PFSK-1 (cell line): Measurements from ENCODE around the gene TMPRSS9.

ENCODE experiments used
- FOXP2 ChIP-seq: optimal IDR thresholded peaks from 2 replicates; pipeline ENCODE3; 2011; ENCODE audit warnings: borderline replicate concordance, control low read depth, inconsistent platforms; ENCODE audit not compliant: insufficient read depth; ENCODE audit errors: extremely low read length, extremely low read depth
- POLR2AphosphoS5 ChIP-seq: IDR thresholded peaks from 2 replicates; pipeline ENCODE4 v1.6.1; 2012; ENCODE audit warnings: low read depth, mild to moderate bottlenecking, control low read depth, low read length, moderate library complexity
- REST ChIP-seq, 2 experiments: IDR thresholded peaks; 2 replicates each; pipeline versions ENCODE4 v1.6.1 to v1.8.0; 2011 to 2012; ENCODE audit warnings: low read depth in 2 of 2, low read length in 2 of 2, control low read depth in 1 of 2, inconsistent platforms in 1 of 2, mild to moderate bottlenecking in 1 of 2, moderate library complexity in 1 of 2; ENCODE audit not compliant: insufficient read depth in 1 of 2
- SIN3A ChIP-seq: IDR thresholded peaks from 2 replicates; pipeline ENCODE4 v1.6.1; 2012; ENCODE audit warnings: mild to moderate bottlenecking, low read length, moderate library complexity, borderline replicate concordance; ENCODE audit not compliant: insufficient read depth
- TAF1 ChIP-seq: IDR thresholded peaks from 2 replicates; pipeline ENCODE4 v1.6.1; 2012; ENCODE audit warnings: low read length, control low read depth, borderline replicate concordance; ENCODE audit not compliant: insufficient read depth

Gene TMPRSS9

GRCh38 chr19:2432131-2432848, 72.2 kb downstream of the TMPRSS9 start:
- TF ChIP-seq POLR2AphosphoS5 (no peak), FOXP2 (no peak), REST (IDR thresholded peaks at IDR 0.05; ENCODE audit: insufficient read depth in 1 of 2, low read depth in 2 of 2, low read length in 2 of 2) (no peak), TAF1 (no peak), SIN3A (no peak)

DNA sequence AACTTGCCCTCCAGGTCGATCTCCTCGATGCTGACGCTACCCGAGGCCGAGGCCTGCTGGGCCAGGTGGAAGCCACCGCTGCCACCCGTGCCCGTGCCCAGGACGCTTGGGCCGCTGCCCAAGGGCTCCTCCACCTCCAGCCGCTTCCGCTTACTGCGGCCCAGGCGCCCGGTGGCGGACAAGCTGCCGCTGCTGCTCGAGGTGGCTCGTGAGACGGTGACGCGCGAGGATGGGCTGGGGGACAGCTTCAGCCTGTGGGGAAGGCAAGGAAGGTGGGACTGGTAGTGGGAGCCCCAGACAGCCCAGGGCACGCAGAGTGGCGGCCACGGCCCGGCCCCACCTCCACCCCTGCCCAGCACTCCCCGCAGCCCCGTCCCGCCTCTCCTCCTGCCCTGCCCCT, 73.8 kb downstream of the TMPRSS9 start:
- TF ChIP-seq FOXP2: no peak
- no peak for TF ChIP-seq SIN3A
- no peak for TF ChIP-seq REST (IDR thresholded peaks at IDR 0.05; ENCODE audit: insufficient read depth in 1 of 2, low read depth in 2 of 2, low read length in 2 of 2)
- no peak for TF ChIP-seq POLR2AphosphoS5
- TF ChIP-seq TAF1: no peak

DNA sequence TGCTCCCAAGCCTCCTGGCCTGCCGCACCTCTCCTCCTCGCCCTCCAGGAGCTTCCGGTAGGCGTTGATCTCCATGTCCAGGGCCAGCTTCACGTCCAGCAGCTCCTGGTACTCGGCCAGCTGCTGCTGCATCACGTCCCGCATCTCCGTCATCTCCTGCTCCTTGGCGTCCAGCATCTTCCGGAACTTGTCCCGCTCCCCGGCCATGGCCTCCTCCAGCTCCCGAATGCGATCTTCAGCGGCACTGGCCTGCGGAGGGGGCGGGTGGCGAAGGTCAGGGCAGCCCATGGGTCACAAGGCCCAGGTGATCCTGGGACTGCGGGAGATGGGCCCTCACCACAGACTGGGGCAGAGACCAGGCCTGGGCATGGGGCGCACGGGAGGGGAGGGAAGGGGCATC, 74.2 kb downstream of the TMPRSS9 start:
- TF ChIP-seq FOXP2 (no peak), POLR2AphosphoS5 (no peak)

- TF ChIP-seq REST (IDR thresholded peaks at IDR 0.05; ENCODE audit: insufficient read depth in 1 of 2, low read depth in 2 of 2, low read length in 2 of 2) (no peak), SIN3A (no peak), TAF1 (no peak), FOXP2 (no peak), POLR2AphosphoS5 (no peak)
These were observed 74.7 kb downstream of the TMPRSS9 start for GRCh38 chr19:2434721-2435265.

DNA sequence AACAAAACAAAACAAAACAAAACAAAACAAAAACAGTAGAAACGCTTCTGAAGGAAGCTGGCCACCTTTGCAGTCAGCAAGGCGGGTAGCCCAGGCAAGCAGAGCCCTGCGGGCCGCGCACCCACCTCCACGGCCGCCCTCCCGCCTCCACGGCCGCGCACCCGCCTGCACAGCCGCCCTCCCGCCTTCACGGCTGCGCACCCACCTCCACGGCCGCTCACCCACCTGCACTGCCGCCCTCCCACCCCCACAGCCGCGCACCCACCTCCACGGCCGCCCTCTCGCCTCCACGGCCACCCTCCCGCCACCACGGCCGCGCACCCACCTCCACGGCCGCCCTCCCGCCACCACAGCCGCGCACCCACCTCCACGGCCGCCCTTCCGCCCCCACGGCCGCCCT, 76.3 kb downstream of the TMPRSS9 start:
- no peak for TF ChIP-seq POLR2AphosphoS5
- no peak for TF ChIP-seq REST (IDR thresholded peaks at IDR 0.05; ENCODE audit: insufficient read depth in 1 of 2, low read depth in 2 of 2, low read length in 2 of 2)
